SK-N-SH (cell line): Measurements from ENCODE around the gene DMD. TPM values are rescaled to one million over a fixed set of nuclear protein-coding genes. Genes with fewer than 3 reads are reported as not detected.

ENCODE experiments used
- CTCF ChIA-PET: fragments of 300-600, 350-600 bp; formaldehyde crosslinking; extraction: SDS; loops from one replicate; lab custom pipeline; 2021; lab: Yijun Ruan, JAX
- POLR2A ChIA-PET: fragments of 350-600 bp; sonication (Branson Sonifier 250); formaldehyde crosslinking; extraction: SDS; loops from one replicate; lab custom pipeline; 2020; ENCODE audit warnings: antibody characterized with exemption, inconsistent platforms; lab: Yijun Ruan, JAX
- DNase-seq: peaks from one replicate; pipeline ENCODE4 v3.0.0; 2012
- H2AFZ ChIP-seq: fragments of 200-600 bp; sonication (generic); 2 replicates; pipeline ENCODE4 v1.8.1; 2016; ENCODE audit warnings: antibody characterized with exemption, mild to moderate bottlenecking, low read depth
- H3F3A ChIP-seq: fragments of 200-600 bp; sonication (generic); replicated peaks from 2 replicates; pipeline ENCODE3; 2016; ENCODE audit warnings: antibody characterized with exemption, mild to moderate bottlenecking; ENCODE audit not compliant: insufficient read depth
- H3K27ac ChIP-seq, 2 experiments: fragments of 200-500 bp in 1 of 2; fragments of 200-600 bp in 1 of 2; sonication (Bioruptor generic) in 1 of 2; sonication (generic), shearing (Covaris generic) in 1 of 2; 2 replicates each; pipeline versions ENCODE4 v1.5.1 to v1.6.1; 2014 to 2016; ENCODE audit warnings: low read depth in 2 of 2, inconsistent platforms in 1 of 2, low read length in 1 of 2, mild to moderate bottlenecking in 1 of 2, mixed read lengths in 1 of 2
- H3K27me3 ChIP-seq: fragments of 200-600 bp; sonication (generic), shearing (Covaris generic); 2 replicates; pipeline ENCODE4 v1.6.1; 2016; ENCODE audit warnings: mixed run types; ENCODE audit not compliant: insufficient read depth
- H3K36me3 ChIP-seq, 2 experiments: fragments of 200-500 bp in 1 of 2; fragments of 200-600 bp in 1 of 2; sonication (Bioruptor generic) in 1 of 2; sonication (generic) in 1 of 2; replicated peaks in 1 of 2; 2 replicates each; pipeline versions ENCODE3 to v1.5.1; 2014 to 2016; ENCODE audit warnings: low read length in 1 of 2, mild to moderate bottlenecking in 1 of 2; ENCODE audit not compliant: insufficient read depth in 2 of 2, control insufficient read depth in 1 of 2
- H3K4me1 ChIP-seq, 2 experiments: fragments of 200-500 bp in 1 of 2; fragments of 200-600 bp in 1 of 2; sonication (Bioruptor generic) in 1 of 2; sonication (generic), shearing (Covaris generic) in 1 of 2; 2 replicates each; pipeline versions ENCODE4 v1.5.1 to v1.6.1; 2014 to 2016; ENCODE audit warnings: low read depth in 1 of 2, low read length in 1 of 2, mixed run types in 1 of 2; ENCODE audit not compliant: insufficient read depth in 2 of 2, control insufficient read depth in 1 of 2
- H3K4me2 ChIP-seq: fragments of 200-600 bp; sonication (generic), shearing (Covaris generic); 2 replicates; pipeline ENCODE4 v1.6.1; 2017; ENCODE audit warnings: mixed run types
- H3K4me3 ChIP-seq, 2 experiments: fragments of 200-500 bp in 1 of 2; fragments of 200-600 bp in 1 of 2; sonication (Bioruptor generic) in 1 of 2; sonication (generic), shearing (Covaris generic) in 1 of 2; 2 replicates each; pipeline versions ENCODE4 v1.5.1 to v1.8.1; 2014 to 2016; ENCODE audit warnings: low read depth in 2 of 2, inconsistent platforms in 1 of 2, low read length in 1 of 2, mild to moderate bottlenecking in 1 of 2, mixed read lengths in 1 of 2, moderate library complexity in 1 of 2
- H3K79me2 ChIP-seq: fragments of 200-600 bp; sonication (generic); 2 replicates; pipeline ENCODE4 v1.8.1; 2017; ENCODE audit warnings: mild to moderate bottlenecking; ENCODE audit not compliant: insufficient read depth
- H3K9ac ChIP-seq: fragments of 200-600 bp; sonication (generic); 2 replicates; pipeline ENCODE4 v1.6.1; 2017; ENCODE audit warnings: mixed run types
- H3K9me2 ChIP-seq: fragments of 200-600 bp; sonication (generic); 2 replicates; pipeline ENCODE4 v1.6.1; 2017; ENCODE audit warnings: mixed run types
- H3K9me3 ChIP-seq: fragments of 200-600 bp; sonication (generic); 2 replicates; pipeline ENCODE4 v1.6.1; 2017; ENCODE audit warnings: mixed run types, mild to moderate bottlenecking, moderate library complexity
- H4K20me1 ChIP-seq: fragments of 200-600 bp; sonication (generic); 2 replicates; pipeline ENCODE4 v1.6.1; 2017; ENCODE audit warnings: mild to moderate bottlenecking, mixed run types; ENCODE audit not compliant: insufficient read depth
- CHD2 ChIP-seq: fragments of 150-350 bp; IDR thresholded peaks from 2 replicates; pipeline ENCODE4 v1.6.1; 2018; ENCODE audit warnings: low read length; ENCODE audit not compliant: partially characterized antibody
- ELF1 ChIP-seq: IDR thresholded peaks from 2 replicates; pipeline ENCODE4 v1.4.0; 2012
- FOSL2 ChIP-seq: IDR thresholded peaks from 2 replicates; pipeline ENCODE4 v1.4.0; 2012; ENCODE audit warnings: low read depth, mild to moderate bottlenecking, moderate library complexity, borderline replicate concordance
- GABPA ChIP-seq: IDR thresholded peaks from 2 replicates; pipeline ENCODE4 v1.4.0; 2012; ENCODE audit warnings: low read depth, mild to moderate bottlenecking
- GATA2 ChIP-seq: sonication (generic); formaldehyde crosslinking; IDR thresholded peaks from 2 replicates; pipeline ENCODE4 v1.5.0; 2020; ENCODE audit warnings: mild to moderate bottlenecking, missing genetic modification reagents
- IRF3 ChIP-seq: fragments of 150-350 bp; IDR thresholded peaks from 2 replicates; pipeline ENCODE4 v1.6.1; 2016; ENCODE audit warnings: mild to moderate bottlenecking, low read depth, low read length
- JUND ChIP-seq: IDR thresholded peaks from 2 replicates; pipeline ENCODE4 v1.4.0; 2012
- MAX ChIP-seq: IDR thresholded peaks from 2 replicates; pipeline ENCODE4 v1.4.0; 2012; ENCODE audit warnings: low read depth
- MXI1 ChIP-seq: IDR thresholded peaks from 2 replicates; pipeline ENCODE4 v1.6.1; 2012; ENCODE audit warnings: mild to moderate bottlenecking, low read depth, low read length, improper control_type of control experiment
- NRF1 ChIP-seq: IDR thresholded peaks from 2 replicates; pipeline ENCODE4 v1.6.1; 2012; ENCODE audit warnings: low read depth, mild to moderate bottlenecking, low read length
- RAD21 ChIP-seq: IDR thresholded peaks from 2 replicates; pipeline ENCODE4 v1.6.1; 2012; ENCODE audit warnings: mild to moderate bottlenecking, low read length
- RXRA ChIP-seq: IDR thresholded peaks from 2 replicates; pipeline ENCODE4 v1.4.0; 2012; ENCODE audit warnings: low read depth, mild to moderate bottlenecking, borderline replicate concordance
- SMC3 ChIP-seq: IDR thresholded peaks from 2 replicates; pipeline ENCODE4 v1.6.1; 2012; ENCODE audit warnings: low read depth, low read length, improper control_type of control experiment
- TCF12 ChIP-seq: IDR thresholded peaks from 2 replicates; pipeline ENCODE4 v1.4.0; 2012
- USF1 ChIP-seq: IDR thresholded peaks from 2 replicates; pipeline ENCODE4 v1.4.0; 2012; ENCODE audit warnings: low read depth, borderline replicate concordance
- WGBS: methylation state at CpG from one replicate; pipeline ENCODE4 v1.1.6; 2017; ENCODE audit warnings: low lambda C conversion rate; 5-methylcytosine and 5-hydroxymethylcytosine counted together
- polyA plus RNA-seq, 3 experiments: library from polyadenylated mRNA; depleted of rRNA; stranded (reverse); fragments of >200 nt; gene quantifications; 2 replicates each; pipeline ENCODE4 v1.2.3, GENCODE V29; 2012
- TF ChIP-seq, protein P1 (sequence below): IDR thresholded peaks from 2 replicates; pipeline ENCODE4; 2012

Gene DMD
- polyA plus RNA-seq, 1 of the 3 experiments (the other 2 are of a cell fraction): 3.9 TPM

DNA sequence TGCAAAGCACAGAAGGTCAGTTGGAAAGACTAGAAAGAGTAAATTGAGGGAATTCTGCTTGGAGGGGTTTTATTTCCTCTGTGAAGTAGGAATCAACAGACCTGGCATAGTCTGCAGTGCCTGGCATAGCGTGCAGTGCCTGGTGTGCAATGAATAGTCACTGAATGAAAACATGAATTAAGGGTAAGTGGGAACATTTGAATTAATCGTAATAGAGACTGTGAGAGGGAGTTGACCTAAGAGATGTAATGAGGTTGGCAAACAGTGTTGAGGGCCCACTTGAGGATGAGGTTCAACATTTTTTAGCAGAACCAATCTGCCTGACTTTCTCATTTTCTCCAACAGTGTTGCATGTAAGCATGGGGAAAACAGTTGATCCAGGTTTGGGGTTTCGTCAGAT lies 1762.3 kb downstream of the DMD start (continued):
- TF ChIP-seq MAX: no peak
- TF ChIP-seq RXRA: no peak
- no peak for TF ChIP-seq SMC3
- TF ChIP-seq, all 33 proteins: peak for 0

- Histone ChIP-seq H3K4me2 (no peak overlapping the region), H3K27me3 (no peaks in the 10 kb centered on the region), H3K9me3 (no peaks in the 10 kb centered on the region), H3K9me2 (no peaks in the 10 kb centered on the region), H3K79me2 (no peaks in the 10 kb centered on the region), H2AFZ (no peak overlapping the region), H3K36me3 (no peaks in the 10 kb centered on the region), H3K27ac (no peak overlapping the region), H3F3A (no peaks in the 10 kb centered on the region), H3K4me1 (no peaks in the 10 kb centered on the region), H4K20me1 (no peaks in the 10 kb centered on the region), H3K9ac (no peak overlapping the region), H3K4me3 (no peak overlapping the region)
- ChIA-PET CTCF (no interaction called here), POLR2A (no interaction called here)
- no peak for DNase-seq
- TF ChIP-seq MXI1 (no peak), GABPA (no peak), IRF3 (no peak), RAD21 (no peak), CHD2 (no peak), ELF1 (no peak), JUND (no peak), GATA2 (no peak), USF1 (no peak), NRF1 (no peak), TCF12 (no peak), FOSL2 (no peak)
- 43% methylated on average over 4 of the region's 4 CpGs for WGBS
These were observed 1765.8 kb downstream of the DMD start for GRCh38 chrX:31445542-31445941.

- H3K9me2 ChIP-seq: no peaks in the 10 kb centered on the region
- WGBS: 54% methylated on average over 8 of the region's 8 CpGs
These were observed 1767.7 kb downstream of the DMD start for GRCh38 chrX:31443654-31444053.

More at GRCh38 chrX:31443654-31444053, 1767.7 kb downstream of the DMD start:
- H3K4me2 ChIP-seq: no peak overlapping the region
- no peak for DNase-seq
- H4K20me1 ChIP-seq: no peaks in the 10 kb centered on the region
- CTCF ChIA-PET: no interaction called here
- TF ChIP-seq, protein P1, sequence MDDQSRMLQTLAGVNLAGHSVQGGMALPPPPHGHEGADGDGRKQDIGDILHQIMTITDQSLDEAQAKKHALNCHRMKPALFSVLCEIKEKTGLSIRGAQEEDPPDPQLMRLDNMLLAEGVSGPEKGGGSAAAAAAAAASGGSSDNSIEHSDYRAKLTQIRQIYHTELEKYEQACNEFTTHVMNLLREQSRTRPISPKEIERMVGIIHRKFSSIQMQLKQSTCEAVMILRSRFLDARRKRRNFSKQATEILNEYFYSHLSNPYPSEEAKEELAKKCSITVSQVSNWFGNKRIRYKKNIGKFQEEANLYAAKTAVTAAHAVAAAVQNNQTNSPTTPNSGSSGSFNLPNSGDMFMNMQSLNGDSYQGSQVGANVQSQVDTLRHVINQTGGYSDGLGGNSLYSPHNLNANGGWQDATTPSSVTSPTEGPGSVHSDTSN: no peak
- no peaks in the 10 kb centered on the region for H3K79me2 ChIP-seq
- no peaks in the 10 kb centered on the region for H3F3A ChIP-seq
- H3K4me1 ChIP-seq: no peaks in the 10 kb centered on the region
- H2AFZ ChIP-seq: no peak overlapping the region
- no peak overlapping the region for H3K4me3 ChIP-seq
- H3K27me3 ChIP-seq: no peaks in the 10 kb centered on the region
- no peaks in the 10 kb centered on the region for H3K9me3 ChIP-seq
- H3K36me3 ChIP-seq: no peaks in the 10 kb centered on the region
- POLR2A ChIA-PET: no interaction called here
- H3K9ac ChIP-seq: no peak overlapping the region
- H3K27ac ChIP-seq: no peak overlapping the region
